Stimulated activated CD4-positive, alpha-beta T cell treated with anti-CD3 and anti-CD28 coated beads, Interleukin-2, amount 100 ng/mL, for 48 hours (primary cell): ENCODE results near the gene FLII.

Experiments
- DNase-seq, 2 donors: peaks; one replicate each; pipeline ENCODE4 v3.0.0-alpha.2; 2020

The FLII gene

GRCh38 chr17:18259621-18260331, 1.2 kb upstream of the FLII start:
- DNase-seq: no peak

DNA sequence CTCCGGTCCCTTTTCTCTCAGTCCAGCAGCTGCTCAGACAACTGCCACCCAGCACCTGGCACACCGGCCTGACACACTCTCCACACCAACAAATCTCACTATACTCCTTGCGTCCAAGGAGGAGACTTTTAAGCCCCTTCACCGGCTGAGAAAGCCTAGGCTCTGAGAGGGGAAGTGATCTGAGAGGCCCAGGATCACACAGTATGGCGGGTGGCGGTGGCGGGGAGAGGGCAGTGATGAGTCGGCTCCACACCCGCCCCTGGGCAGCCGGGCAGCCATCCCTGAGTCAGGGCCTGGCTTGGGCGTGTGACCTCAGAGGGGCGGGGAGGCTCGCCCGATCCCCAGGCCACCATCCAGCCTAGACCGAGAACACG, 569 bp downstream of the FLII start:
- peak; percentile 38 to 50 for DNase-seq

- peak in 1 of 2 donors; percentile 34 for DNase-seq
Measured at GRCh38 chr17:18257268-18257981, 1.1 kb downstream of the FLII start.

GRCh38 chr17:18256776-18257175, 1.8 kb downstream of the FLII start:
- DNase-seq: no peak

- no peak for DNase-seq
Measured at GRCh38 chr17:18256351-18256750, 2.2 kb downstream of the FLII start.

GRCh38 chr17:18254888-18255649, 3.5 kb downstream of the FLII start:
- no peak for DNase-seq

DNA sequence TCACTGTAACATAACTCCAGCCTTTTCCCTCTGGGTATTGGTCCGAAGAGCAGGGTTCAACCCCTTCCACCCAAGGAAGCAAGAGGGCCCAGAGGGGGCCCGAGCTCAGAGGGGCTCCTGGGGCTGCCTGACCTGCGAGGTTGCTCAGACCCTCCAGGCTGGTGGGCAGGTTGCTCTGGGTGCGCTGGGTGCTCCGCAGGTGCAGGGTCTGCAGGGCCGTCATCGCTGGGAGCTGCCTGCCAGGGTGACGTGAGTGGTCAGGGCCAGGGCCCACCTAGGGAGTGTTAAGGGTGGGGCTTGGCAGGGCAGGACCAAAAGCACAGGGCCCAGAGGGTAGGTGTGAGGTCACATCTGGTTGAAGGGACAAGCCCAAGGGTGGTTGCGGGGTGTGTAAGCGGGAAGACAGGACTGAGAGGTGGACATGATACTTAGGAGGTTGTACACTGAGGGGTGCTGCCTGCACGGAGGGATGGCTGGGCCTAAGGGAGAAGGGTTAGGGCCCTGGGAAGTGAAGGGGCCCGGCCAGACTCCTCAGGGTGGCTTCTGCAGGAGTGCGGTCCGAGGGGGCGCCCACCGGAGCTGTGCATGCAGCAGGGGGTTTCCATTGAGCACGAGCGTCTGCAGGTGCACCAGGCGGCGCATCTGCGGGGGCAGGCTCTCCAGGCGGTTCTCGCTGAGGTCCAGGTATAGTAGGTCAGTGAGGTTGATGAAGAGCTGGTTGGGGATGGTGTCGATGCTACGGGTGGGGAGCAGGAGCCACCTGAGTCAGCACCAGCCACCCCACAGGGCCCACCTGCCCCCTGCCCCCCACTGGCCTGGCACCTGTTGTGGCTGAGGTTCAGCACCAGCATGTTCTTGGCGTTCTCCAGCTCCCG, 4.4 kb downstream of the FLII start:
- DNase-seq: no peak

- DNase-seq: no peak
Measured at GRCh38 chr17:18253187-18253884, 5.2 kb downstream of the FLII start.

DNA sequence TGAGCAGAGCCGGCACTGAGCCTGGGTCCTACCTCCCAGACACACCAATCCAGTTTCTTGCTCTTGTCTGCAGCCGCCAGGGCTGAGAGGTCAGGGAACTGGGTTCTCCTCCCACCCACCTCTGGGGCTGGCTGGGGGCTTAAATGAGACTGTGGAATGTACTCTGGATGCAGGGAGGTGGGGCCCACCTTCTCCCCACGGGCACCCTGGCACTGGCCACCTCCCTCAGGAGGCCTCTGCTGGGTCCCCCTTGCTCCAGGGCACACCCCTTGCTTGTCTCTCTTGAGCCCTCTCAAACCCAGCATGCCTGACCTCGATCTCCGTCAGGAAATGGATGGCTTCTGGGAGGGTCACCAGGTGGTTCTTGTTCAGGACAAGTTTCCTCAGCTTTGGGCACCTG, 6.4 kb downstream of the FLII start:
- DNase-seq: no peak

GRCh38 chr17:18251204-18251603, 7.3 kb downstream of the FLII start:
- DNase-seq: no peak

DNA sequence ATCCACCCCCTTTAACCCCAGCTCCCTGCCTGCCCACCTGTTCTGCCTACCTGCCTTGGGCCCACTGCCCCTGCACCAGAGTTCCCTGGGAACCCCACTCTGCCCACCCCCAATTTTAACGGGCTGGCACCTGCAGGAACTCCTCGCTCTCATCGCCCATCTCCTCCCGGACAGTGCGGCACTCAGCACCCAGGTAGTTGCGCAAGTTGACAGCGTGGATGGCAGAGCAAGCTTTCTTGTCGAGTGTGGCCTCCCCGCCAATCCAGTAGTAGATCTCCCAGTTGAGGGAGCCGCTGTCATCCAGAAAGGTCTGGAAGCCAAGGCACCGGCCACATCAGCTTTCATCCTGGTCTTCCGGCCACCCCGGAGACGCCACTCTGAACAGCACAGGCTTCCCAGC, 7.8 kb downstream of the FLII start:
- DNase-seq: no peak

DNA sequence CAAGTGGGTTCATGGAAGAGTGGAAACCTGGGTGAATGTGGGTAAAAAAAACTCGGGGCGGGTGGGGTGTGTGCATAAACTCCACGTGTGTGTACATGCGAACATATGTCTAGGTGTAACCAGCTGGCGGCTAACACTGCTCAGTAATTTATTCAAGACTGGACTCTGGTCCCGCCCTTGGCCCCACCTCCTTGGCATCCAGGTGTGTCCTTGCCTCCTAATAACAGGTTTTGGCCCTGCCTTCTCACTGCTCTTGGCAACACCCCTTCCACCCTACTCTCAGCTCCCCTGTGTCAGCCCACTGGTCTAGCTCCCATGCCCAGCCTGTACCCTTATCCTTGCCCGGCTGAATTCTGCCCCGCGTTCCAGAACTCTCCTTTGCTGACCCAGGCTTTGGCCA, 8.3 kb downstream of the FLII start:
- DNase-seq: no peak

DNA sequence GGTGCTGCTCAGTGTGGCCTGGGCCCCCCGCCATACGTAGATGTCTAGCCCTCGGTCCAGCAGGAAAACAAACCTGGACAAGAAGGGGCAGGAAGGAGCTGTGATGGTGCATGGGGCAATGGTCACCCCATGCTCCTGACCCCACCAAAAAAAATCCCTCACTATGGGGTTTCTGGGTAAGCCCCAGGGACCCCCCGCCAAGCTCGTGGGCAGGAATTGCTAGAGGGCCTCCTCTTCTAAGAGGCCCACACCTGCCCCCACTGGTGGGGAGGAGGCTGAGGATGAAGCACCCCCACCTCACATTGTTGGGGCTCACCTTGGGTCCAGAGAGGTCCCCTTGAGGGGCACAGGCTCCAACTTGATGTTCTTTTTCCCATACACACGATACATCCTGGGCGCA, 9.7 kb downstream of the FLII start:
- no peak for DNase-seq

GRCh38 chr17:18248300-18248731, 10.2 kb downstream of the FLII start:
- peak; percentile 51 to 57 for DNase-seq

DNA sequence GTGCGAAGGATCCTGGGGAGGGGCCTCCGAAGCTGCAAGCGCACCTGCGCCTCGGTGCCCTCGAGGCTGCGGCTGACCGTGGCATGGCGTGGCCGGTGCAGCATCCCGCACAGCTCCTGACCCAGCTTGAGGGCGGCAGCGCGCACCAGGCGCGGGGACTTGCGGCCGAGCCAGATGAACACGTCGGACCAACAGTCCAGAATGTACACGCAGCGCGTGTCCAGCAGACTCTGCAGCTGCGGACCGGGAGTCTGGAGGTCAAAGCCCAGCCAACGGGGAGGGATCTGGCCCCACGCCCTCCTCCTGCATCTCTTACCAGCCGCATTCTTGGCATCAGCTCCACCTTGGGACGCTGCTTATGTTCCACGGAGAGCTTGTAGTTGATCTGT, 10.9 kb downstream of the FLII start:
- no peak for DNase-seq

DNA sequence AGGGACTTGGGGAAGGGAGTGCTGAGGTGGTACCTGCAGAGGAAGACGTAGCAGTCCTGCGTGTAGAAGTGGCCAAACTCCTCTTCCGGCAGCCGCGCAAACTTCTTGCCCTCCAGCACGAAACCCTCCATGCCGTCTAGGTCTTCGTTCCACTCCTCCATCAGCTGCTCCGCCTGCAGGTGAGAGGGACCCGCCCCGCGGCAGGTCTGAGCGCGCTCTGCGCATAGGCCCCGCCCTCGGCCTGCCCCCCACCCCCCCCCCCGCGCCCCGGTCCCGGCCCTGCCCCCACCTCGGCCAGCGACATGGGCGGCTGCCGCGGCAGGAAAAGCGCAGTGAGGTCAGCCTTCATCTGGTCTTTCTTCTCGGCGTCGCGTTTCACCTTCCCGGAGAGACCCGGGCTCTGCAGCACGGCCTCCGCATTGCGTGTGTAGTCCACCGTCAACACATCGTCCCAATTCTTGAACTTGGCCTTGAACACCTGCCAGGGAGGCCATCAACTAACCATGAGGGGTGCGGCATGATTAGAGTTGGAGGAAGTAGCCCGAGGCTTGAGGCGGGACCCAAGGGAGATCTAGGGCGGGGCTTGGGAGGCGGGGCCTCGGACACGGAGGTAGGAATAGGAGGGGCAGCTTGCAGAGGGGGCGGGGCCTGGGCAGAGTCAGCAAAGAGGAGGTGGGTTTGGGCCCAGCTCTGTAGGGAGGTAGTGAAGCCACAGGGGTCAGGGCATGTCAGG, 11.5 kb downstream of the FLII start:
- peak; percentile 25 to 49 for DNase-seq

DNA sequence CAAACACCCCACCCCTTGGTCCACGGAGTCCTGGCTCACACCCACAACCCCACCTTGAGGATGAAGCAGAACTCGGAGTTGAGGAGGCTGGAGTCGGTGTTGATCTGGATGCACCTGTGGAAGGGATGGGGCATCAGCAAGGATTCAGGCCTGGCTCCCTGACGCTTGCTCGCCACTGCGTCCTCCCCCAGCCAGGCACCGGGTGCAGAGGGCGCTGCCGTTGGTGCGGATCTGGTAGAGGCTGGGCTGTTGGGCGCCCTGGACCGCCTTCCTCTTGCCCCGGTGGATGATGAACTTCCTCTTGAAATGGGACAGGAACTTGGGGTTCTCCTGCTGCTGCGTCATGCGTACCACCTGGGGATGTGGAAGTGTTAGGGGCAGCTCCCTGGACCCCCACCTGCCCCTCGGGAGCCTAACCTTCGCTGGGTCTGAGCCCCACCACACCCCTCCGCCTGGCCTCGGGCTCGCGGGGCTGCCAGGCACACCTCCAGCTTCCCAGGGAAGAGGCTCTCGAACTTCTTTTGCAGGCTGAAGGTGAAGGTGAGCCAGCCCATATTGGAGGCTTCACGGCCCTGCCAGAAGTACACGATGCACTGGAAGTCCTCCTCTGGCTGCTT, 12.3 kb downstream of the FLII start:
- DNase-seq: no peak

- DNase-seq: no peak
Measured at GRCh38 chr17:18245038-18245776, 13.3 kb downstream of the FLII start.

GRCh38 chr17:18241229-18241871, 17.2 kb downstream of the FLII start:
- no peak for DNase-seq

DNA sequence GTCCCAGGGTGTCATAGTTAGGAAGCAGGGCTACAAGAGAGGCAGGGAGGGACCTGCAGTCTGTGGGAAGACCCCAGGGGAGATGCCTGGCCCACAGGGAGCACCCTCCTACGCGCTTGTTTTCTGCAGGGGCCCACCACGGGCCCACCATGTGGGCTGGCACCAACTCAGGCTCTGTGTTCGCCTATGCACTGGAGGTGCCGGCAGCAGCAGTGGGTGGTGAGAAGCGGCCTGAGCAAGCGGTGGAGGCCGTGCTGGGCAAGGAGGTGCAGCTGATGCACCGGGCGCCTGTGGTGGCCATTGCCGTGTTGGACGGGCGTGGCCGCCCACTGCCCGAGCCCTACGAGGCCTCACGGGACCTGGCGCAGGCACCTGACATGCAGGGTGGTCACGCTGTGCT, 18.1 kb downstream of the FLII start:
- no peak for DNase-seq
